Embryonic facial prominence (tissue), 1 donor: ENCODE measurements around the gene PALD1.

ENCODE experiments used
- DNase-seq: peaks from one replicate; pipeline ENCODE4 v3.0.0-alpha.2; 2016; ENCODE audit errors: extremely low spot score

Gene PALD1

GRCh38 chr10:70478191-70479164, at the start of gene PALD1:
Gene PALD1, plus strand, starts transcription at chr10:70478767. Its CDS starts 47,185 bp downstream, at chr10:70525952.
- DNase-seq: peak; percentile 67

GRCh38 chr10:70430493-70431445, 47.8 kb upstream of the PALD1 start:
- no peak for DNase-seq

- DNase-seq: no peak
Measured at GRCh38 chr10:70432101-70432500, 46.5 kb upstream of the PALD1 start.

GRCh38 chr10:70432561-70433263, 45.9 kb upstream of the PALD1 start:
- no peak for DNase-seq

- DNase-seq: no peak
Measured at GRCh38 chr10:70433581-70434280, 44.8 kb upstream of the PALD1 start.

GRCh38 chr10:70435241-70436085, 43.1 kb upstream of the PALD1 start:
- DNase-seq: no peak

- DNase-seq: no peak
Measured at GRCh38 chr10:70437721-70438120, 40.8 kb upstream of the PALD1 start.

- DNase-seq: no peak
Measured at GRCh38 chr10:70440296-70441160, 38.0 kb upstream of the PALD1 start.

- DNase-seq: no peak
Measured at GRCh38 chr10:70441161-70441894, 37.2 kb upstream of the PALD1 start, which contains the start of gene NODAL. Gene NODAL, minus strand, starts transcription at chr10:70441681. Its CDS starts 14 bp downstream, at chr10:70441667.

- DNase-seq: no peak
Measured at GRCh38 chr10:70441895-70442309, 36.7 kb upstream of the PALD1 start.

- DNase-seq: no peak
Measured at GRCh38 chr10:70442332-70442988, 36.1 kb upstream of the PALD1 start.

GRCh38 chr10:70444744-70445143, 33.8 kb upstream of the PALD1 start:
- DNase-seq: no peak

- DNase-seq: no peak
Measured at GRCh38 chr10:70445718-70446657, 32.6 kb upstream of the PALD1 start.

GRCh38 chr10:70448236-70448635, 30.3 kb upstream of the PALD1 start:
- no peak for DNase-seq

- DNase-seq: no peak
Measured at GRCh38 chr10:70455213-70455630, 23.3 kb upstream of the PALD1 start.

- DNase-seq: no peak
Measured at GRCh38 chr10:70456164-70456563, 22.4 kb upstream of the PALD1 start.
